ENCODE measurements around the gene DUS1L. TPM values are rescaled to one million over a fixed set of nuclear protein-coding genes. Genes with fewer than 3 reads are reported as not detected.

Gene DUS1L
- total RNA-seq, 1 donor: 56.1 TPM

GRCh38 chr17:82062984-82063368 is 2.6 kb downstream of the DUS1L start:
- TF ChIP-seq CTCF (IDR thresholded peaks at IDR 0.05; ENCODE audit: insufficient read depth, low read depth, low read length): no peak
- H3K4me3 ChIP-seq (ENCODE audit: low read depth, low read length): no peak overlapping the region
- DNase-seq (ENCODE audit: low read depth): no peak

GRCh38 chr17:82062076-82062983 is 3.3 kb downstream of the DUS1L start:
- no peak for TF ChIP-seq CTCF (IDR thresholded peaks at IDR 0.05; ENCODE audit: insufficient read depth, low read depth, low read length)
- no peak for DNase-seq (ENCODE audit: low read depth)
- H3K4me3 ChIP-seq (ENCODE audit: low read depth, low read length): no peak overlapping the region

- DNase-seq (ENCODE audit: low read depth): no peak
- H3K4me3 ChIP-seq (ENCODE audit: low read depth, low read length): no peak overlapping the region
- no peak for TF ChIP-seq CTCF (IDR thresholded peaks at IDR 0.05; ENCODE audit: insufficient read depth, low read depth, low read length)
These were observed 4.3 kb downstream of the DUS1L start for GRCh38 chr17:82061047-82061925.

- no peak for DNase-seq (ENCODE audit: low read depth)
- TF ChIP-seq CTCF (IDR thresholded peaks at IDR 0.05; ENCODE audit: insufficient read depth, low read depth, low read length): no peak
These were observed 5.0 kb downstream of the DUS1L start for GRCh38 chr17:82060614-82061013.

GRCh38 chr17:82060001-82060380 is 5.6 kb downstream of the DUS1L start:
- DNase-seq (ENCODE audit: low read depth): no peak
- H3K4me3 ChIP-seq (ENCODE audit: low read depth, low read length): no peak overlapping the region
- TF ChIP-seq CTCF (IDR thresholded peaks at IDR 0.05; ENCODE audit: insufficient read depth, low read depth, low read length): no peak

More at GRCh38 chr17:82060614-82061013, 5.0 kb downstream of the DUS1L start:
- no peak overlapping the region for H3K4me3 ChIP-seq (ENCODE audit: low read depth, low read length)

GRCh38 chr17:82059272-82060000 is 6.2 kb downstream of the DUS1L start:
- DNase-seq (ENCODE audit: low read depth): no peak
- TF ChIP-seq CTCF (IDR thresholded peaks at IDR 0.05; ENCODE audit: insufficient read depth, low read depth, low read length): no peak

More at GRCh38 chr17:82059272-82060000, 6.2 kb downstream of the DUS1L start:
- no peak overlapping the region for H3K4me3 ChIP-seq (ENCODE audit: low read depth, low read length)
